Natural killer cell (primary cell): Measurements from ENCODE around the gene TRNP1. TPM values are rescaled to one million over a fixed set of nuclear protein-coding genes. Genes with fewer than 3 reads are reported as not detected.

Experiments used
- ATAC-seq, 3 donors: fragments of 150-1000 bp in 2 of 3; fragments of 200-7000 bp in 1 of 3; cut with Tn5 transposase; 1 replicate in 1 of 3; 2 replicates in 2 of 3; pipeline ENCODE4 v1.10.0; 2021; ENCODE audit warnings: mild to moderate bottlenecking in 2 of 3, moderate library complexity in 2 of 3
- DNase-seq, 2 donors: peaks; one replicate each; pipeline versions ENCODE4 v3.0.0 to v3.0.0-alpha.2; 2013 to 2021; ENCODE audit warnings: mixed read lengths in 1 of 2
- H3K27ac ChIP-seq: one replicate; pipeline ENCODE4 v1.5.1; 2013; ENCODE audit warnings: mild to moderate bottlenecking, low read length
- H3K27me3 ChIP-seq: one replicate; pipeline ENCODE4 v1.6.1; 2013; ENCODE audit warnings: low read length; ENCODE audit not compliant: control insufficient read depth, insufficient read depth
- H3K36me3 ChIP-seq: one replicate; pipeline ENCODE4 v1.6.1; 2013; ENCODE audit warnings: low read length; ENCODE audit not compliant: control insufficient read depth, insufficient read depth
- H3K4me1 ChIP-seq: one replicate; pipeline ENCODE4 v1.6.1; 2013; ENCODE audit warnings: low read length; ENCODE audit not compliant: control insufficient read depth, insufficient read depth
- H3K4me3 ChIP-seq: one replicate; pipeline ENCODE4 v1.5.1; 2013; ENCODE audit warnings: low read length
- H3K9me3 ChIP-seq: one replicate; pipeline ENCODE4 v1.6.1; 2013; ENCODE audit warnings: low read length; ENCODE audit not compliant: control insufficient read depth, insufficient read depth
- H3K27ac Mint-ChIP-seq, 2 donors: one replicate each; pipeline ENCODE4 v1.8.0; 2022; ENCODE audit warnings: mild to moderate bottlenecking in 2 of 2, mixed read lengths in 2 of 2, moderate library complexity in 1 of 2
- H3K27me3 Mint-ChIP-seq, 2 donors: one replicate each; pipeline ENCODE4 v1.8.0; 2022; ENCODE audit warnings: low read depth in 2 of 2, mixed read lengths in 2 of 2
- H3K36me3 Mint-ChIP-seq: one replicate; pipeline ENCODE4 v1.8.0; 2022; ENCODE audit warnings: mixed read lengths
- H3K4me1 Mint-ChIP-seq, 2 donors: one replicate each; pipeline ENCODE4 v1.8.0; 2022; ENCODE audit warnings: mixed read lengths in 2 of 2
- H3K4me3 Mint-ChIP-seq: one replicate; pipeline ENCODE4 v1.8.0; 2022; ENCODE audit warnings: mild to moderate bottlenecking, moderate library complexity, mixed read lengths
- H3K9me3 Mint-ChIP-seq, 2 donors: one replicate each; pipeline ENCODE4 v1.8.0; 2022; ENCODE audit warnings: mixed read lengths in 2 of 2
- CTCF ChIP-seq: fragments of 200-600 bp; IDR thresholded peaks from one replicate; pipeline ENCODE4 v1.8.0; 2022; ENCODE audit warnings: antibody characterized with exemption
- WGBS: methylation state at CpG from one replicate; pipeline ENCODE4 v1.1.7; 2013; ENCODE audit warnings: missing lambda C conversion rate; ENCODE audit not compliant: insufficient coverage; 5-methylcytosine and 5-hydroxymethylcytosine counted together
- intact Hi-C: fragments of 100-400 bp; cut with micrococcal nuclease; formaldehyde crosslinking; loops from one replicate; pipeline ENCODE4 v1.14.2; 2022
- total RNA-seq, 4 donors: library from RNA; stranded (reverse); fragments of 120-200 nt in 1 of 4; gene quantifications; one replicate each; pipeline versions ENCODE4 v1.2.3 to v1.2.4, GENCODE V29; 2013 to 2022

The TRNP1 gene
- total RNA-seq, 3 donors from 2014 or later (not counting 1 experiment from before 2014, with no cell fraction given), result 0.18 to 3.0 (median 0.95) TPM

GRCh38 chr1:26978901-26979300 is 14.6 kb upstream of the TRNP1 start:
- Histone ChIP-seq H3K4me1 (no peaks in the 10 kb centered on the region), H3K9me3 (no peaks in the 10 kb centered on the region), H3K27me3 (peaks cover 3% of the 10 kb centered on the region), H3K27ac (no peak overlapping the region), H3K36me3 (no peaks in the 10 kb centered on the region), H3K4me3 (no peak overlapping the region)
- Mint-ChIP-seq H3K27me3 (peaks cover 13 to 14% of the 10 kb centered on the region in 2 donors), H3K4me3 (no peak overlapping the region), H3K36me3 (no peaks in the 10 kb centered on the region), H3K9me3 (no peaks in the 10 kb centered on the region), H3K27ac (no peak overlapping the region), H3K4me1 (no peaks in the 10 kb centered on the region)
- WGBS, result 58% methylated on average over 2 of the region's 2 CpGs
- intact Hi-C loops, result no loop called here
- TF ChIP-seq CTCF, result no peak
- ATAC-seq (no peak), DNase-seq (no peak)

GRCh38 chr1:26981146-26981846 is 12.2 kb upstream of the TRNP1 start:
- H3K9me3 ChIP-seq, result no peaks in the 10 kb centered on the region
- H3K4me1 ChIP-seq, result no peaks in the 10 kb centered on the region
- ATAC-seq, result no peak
- no peak overlapping the region for H3K27ac ChIP-seq
- no peaks in the 10 kb centered on the region for H3K36me3 ChIP-seq
- Mint-ChIP-seq H3K9me3 (no peaks in the 10 kb centered on the region), H3K4me1 (no peaks in the 10 kb centered on the region), H3K27me3 (peaks cover 20 to 31% of the 10 kb centered on the region in 2 donors), H3K36me3 (no peaks in the 10 kb centered on the region), H3K27ac (no peak overlapping the region), H3K4me3 (no peak overlapping the region)
- TF ChIP-seq CTCF, result no peak
- no peak overlapping the region for H3K4me3 ChIP-seq
- intact Hi-C loops, result no loop called here
- H3K27me3 ChIP-seq, result peaks cover 3% of the 10 kb centered on the region
- no peak for DNase-seq
- 91% methylated on average over 3 of the region's 3 CpGs for WGBS

GRCh38 chr1:26983863-26984262 is 9.6 kb upstream of the TRNP1 start:
- WGBS, result 32% methylated on average over 5 of the region's 5 CpGs
- peaks cover 26 to 39% of the 10 kb centered on the region in 2 donors for H3K27me3 Mint-ChIP-seq
- peaks cover 3% of the 10 kb centered on the region for H3K27me3 ChIP-seq
- H3K4me1 Mint-ChIP-seq, result no peaks in the 10 kb centered on the region
- no peak overlapping the region for H3K4me3 Mint-ChIP-seq
- no peak for ATAC-seq
- no peak overlapping the region for H3K4me3 ChIP-seq
- H3K27ac ChIP-seq, result no peak overlapping the region
- no peak overlapping the region for H3K27ac Mint-ChIP-seq
- H3K36me3 ChIP-seq, result no peaks in the 10 kb centered on the region
- no peak for TF ChIP-seq CTCF
- H3K9me3 Mint-ChIP-seq, result no peaks in the 10 kb centered on the region
- H3K36me3 Mint-ChIP-seq, result no peaks in the 10 kb centered on the region
- no peaks in the 10 kb centered on the region for H3K9me3 ChIP-seq
- no peak for DNase-seq
- intact Hi-C loops, result no loop called here
- H3K4me1 ChIP-seq, result no peaks in the 10 kb centered on the region

GRCh38 chr1:26984291-26984690 is 9.2 kb upstream of the TRNP1 start:
- no peaks in the 10 kb centered on the region for H3K36me3 Mint-ChIP-seq
- no peaks in the 10 kb centered on the region for H3K9me3 Mint-ChIP-seq
- ATAC-seq (no peak), DNase-seq (no peak)
- peaks cover 3% of the 10 kb centered on the region for H3K27me3 ChIP-seq
- no peak overlapping the region for H3K4me3 Mint-ChIP-seq
- H3K36me3 ChIP-seq, result no peaks in the 10 kb centered on the region
- TF ChIP-seq CTCF, result no peak
- intact Hi-C loops, result no loop called here
- H3K27ac ChIP-seq, result no peak overlapping the region
- WGBS, result 91% methylated on average over 8 of the region's 8 CpGs
- H3K4me1 Mint-ChIP-seq, result no peaks in the 10 kb centered on the region
- no peaks in the 10 kb centered on the region for H3K9me3 ChIP-seq
- H3K27ac Mint-ChIP-seq, result no peak overlapping the region
- no peaks in the 10 kb centered on the region for H3K4me1 ChIP-seq
- peaks cover 26 to 39% of the 10 kb centered on the region in 2 donors for H3K27me3 Mint-ChIP-seq
- H3K4me3 ChIP-seq, result no peak overlapping the region
